ENCODE data around the gene NDUFV2.
"Not testable (repeated sequence)": the region's sequence is repeated elsewhere in the genome, so short reads cannot be mapped to it uniquely, and the experiment has no call there.

Gene NDUFV2

GRCh38 chr18:9091066-9091476 lies 11.4 kb upstream of the NDUFV2 start:
- peak; percentile 85 for DNase-seq

GRCh38 chr18:9092665-9093064 lies 9.8 kb upstream of the NDUFV2 start:
- no peak for DNase-seq

GRCh38 chr18:9093109-9093508 lies 9.4 kb upstream of the NDUFV2 start:
- DNase-seq, result not testable (repeated sequence)

- peak; percentile 11 for DNase-seq
These were observed 7.9 kb upstream of the NDUFV2 start for GRCh38 chr18:9094307-9095226.

- DNase-seq, result peak; percentile 60
These were observed 7.0 kb upstream of the NDUFV2 start for GRCh38 chr18:9095297-9096006.

- no peak for DNase-seq
These were observed 6.5 kb upstream of the NDUFV2 start for GRCh38 chr18:9096007-9096371.

- no peak for DNase-seq
These were observed 5.8 kb upstream of the NDUFV2 start for GRCh38 chr18:9096685-9097084.

GRCh38 chr18:9097349-9097748 lies 5.2 kb upstream of the NDUFV2 start:
- DNase-seq, result no peak

- DNase-seq, result no peak
These were observed 1.7 kb upstream of the NDUFV2 start for GRCh38 chr18:9100796-9101195.

- DNase-seq, result peak; percentile 67
These were observed 580 bp upstream of the NDUFV2 start for GRCh38 chr18:9101730-9102507.

GRCh38 chr18:9103376-9103873 lies 926 bp downstream of the NDUFV2 start:
- DNase-seq, result peak; percentile 31

- DNase-seq, result no peak
These were observed 1.9 kb downstream of the NDUFV2 start for GRCh38 chr18:9104244-9104901.

- DNase-seq, result no peak
These were observed 2.9 kb downstream of the NDUFV2 start for GRCh38 chr18:9105420-9105819.

GRCh38 chr18:9106094-9106493 lies 3.6 kb downstream of the NDUFV2 start:
- no peak for DNase-seq

- DNase-seq, result no peak
These were observed 4.5 kb downstream of the NDUFV2 start for GRCh38 chr18:9106800-9107584.

- DNase-seq, result no peak
These were observed 6.4 kb downstream of the NDUFV2 start for GRCh38 chr18:9108911-9109310.

GRCh38 chr18:9109523-9109922 lies 7.0 kb downstream of the NDUFV2 start:
- DNase-seq, result no peak

- no peak for DNase-seq
These were observed 11.1 kb downstream of the NDUFV2 start for GRCh38 chr18:9113468-9114149.

GRCh38 chr18:9115984-9116383 lies 13.5 kb downstream of the NDUFV2 start:
- DNase-seq, result no peak

GRCh38 chr18:9117980-9118841 lies 15.7 kb downstream of the NDUFV2 start:
- peak; percentile 52 for DNase-seq

All from central memory CD4-positive, alpha-beta T cell (primary cell).